HL-60 (cell line): ENCODE results near the gene ADGRE1.

Experiments used
- GABPA ChIP-seq: IDR thresholded peaks from 2 replicates; pipeline ENCODE4 v1.6.1; 2012; ENCODE audit warnings: low read depth
- POLR2AphosphoS5 ChIP-seq: IDR thresholded peaks from 2 replicates; pipeline ENCODE4 v1.6.1; 2012; ENCODE audit warnings: low read depth
- TF ChIP-seq, protein P1 (sequence below): IDR thresholded peaks from one replicate; pipeline ENCODE4 v1.5.1; 2011; ENCODE audit warnings: low read length, control low read depth, inconsistent platforms; ENCODE audit not compliant: insufficient read depth

DNA sequence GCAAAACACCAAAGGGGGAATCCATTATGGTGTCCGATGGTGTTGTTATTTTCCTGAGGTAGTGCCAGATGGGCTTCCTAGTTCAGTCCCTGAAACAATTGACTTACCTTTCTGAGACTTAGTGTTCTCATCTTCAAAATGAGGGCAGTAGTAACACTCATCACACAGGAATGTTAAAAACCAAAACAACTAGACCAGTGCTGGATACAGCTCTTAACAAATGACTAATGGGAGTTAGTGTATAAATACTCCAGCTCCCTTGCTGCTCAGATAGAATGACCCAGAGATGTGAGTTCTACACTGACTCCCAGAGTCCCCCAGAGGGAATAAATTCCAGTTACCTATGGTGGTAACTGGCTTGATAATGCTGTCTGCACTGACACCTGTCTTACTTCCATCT lies 84.0 kb downstream of the ADGRE1 start:
- TF ChIP-seq, protein P1, sequence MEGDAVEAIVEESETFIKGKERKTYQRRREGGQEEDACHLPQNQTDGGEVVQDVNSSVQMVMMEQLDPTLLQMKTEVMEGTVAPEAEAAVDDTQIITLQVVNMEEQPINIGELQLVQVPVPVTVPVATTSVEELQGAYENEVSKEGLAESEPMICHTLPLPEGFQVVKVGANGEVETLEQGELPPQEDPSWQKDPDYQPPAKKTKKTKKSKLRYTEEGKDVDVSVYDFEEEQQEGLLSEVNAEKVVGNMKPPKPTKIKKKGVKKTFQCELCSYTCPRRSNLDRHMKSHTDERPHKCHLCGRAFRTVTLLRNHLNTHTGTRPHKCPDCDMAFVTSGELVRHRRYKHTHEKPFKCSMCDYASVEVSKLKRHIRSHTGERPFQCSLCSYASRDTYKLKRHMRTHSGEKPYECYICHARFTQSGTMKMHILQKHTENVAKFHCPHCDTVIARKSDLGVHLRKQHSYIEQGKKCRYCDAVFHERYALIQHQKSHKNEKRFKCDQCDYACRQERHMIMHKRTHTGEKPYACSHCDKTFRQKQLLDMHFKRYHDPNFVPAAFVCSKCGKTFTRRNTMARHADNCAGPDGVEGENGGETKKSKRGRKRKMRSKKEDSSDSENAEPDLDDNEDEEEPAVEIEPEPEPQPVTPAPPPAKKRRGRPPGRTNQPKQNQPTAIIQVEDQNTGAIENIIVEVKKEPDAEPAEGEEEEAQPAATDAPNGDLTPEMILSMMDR = no peak
- no peak for TF ChIP-seq POLR2AphosphoS5
- no peak for TF ChIP-seq GABPA
